Heart right ventricle (tissue), 16 donors: ENCODE data around the gene NFYB. TPM values are rescaled to one million over a fixed set of nuclear protein-coding genes. Genes with fewer than 3 reads are reported as not detected.
"Not testable (repeated sequence)": the region's sequence is repeated elsewhere in the genome, so short reads cannot be mapped to it uniquely, and the experiment has no call there.

ENCODE experiments used
- ATAC-seq, 8 donors: fragments of 200-7000 bp; cut with Tn5 transposase; one replicate each; pipeline ENCODE4 v1.9.1; 2020; ENCODE audit warnings: mild to moderate bottlenecking in 8 of 8, moderate library complexity in 8 of 8, moderate number of reproducible peaks in 1 of 8
- DNase-seq, 2 donors: peaks; one replicate each; pipeline ENCODE4 v3.0.0-alpha.2; 2020
- H3K27ac ChIP-seq, 10 donors: fragments of 200-600 bp; sonication (generic) in 2 of 10; one replicate each; pipeline versions ENCODE4 v1.5.0 to v1.8.0; 2020 to 2022; ENCODE audit warnings: mild to moderate bottlenecking in 3 of 10
- H3K27me3 ChIP-seq, 7 donors: fragments of 200-600 bp; one replicate each; pipeline ENCODE4 v1.8.0; 2021 to 2022; ENCODE audit warnings: mild to moderate bottlenecking in 2 of 7
- H3K36me3 ChIP-seq, 9 donors: fragments of 200-600 bp; sonication (generic) in 1 of 9; one replicate each; pipeline versions ENCODE4 v1.5.0 to v1.8.0; 2020 to 2022; ENCODE audit warnings: mild to moderate bottlenecking in 2 of 9
- H3K4me1 ChIP-seq, 9 donors: fragments of 200-600 bp; sonication (generic) in 1 of 9; one replicate each; pipeline versions ENCODE4 v1.5.0 to v1.8.0; 2020 to 2022; ENCODE audit warnings: mild to moderate bottlenecking in 4 of 9
- H3K4me3 ChIP-seq, 10 donors: fragments of 200-600 bp; sonication (generic) in 2 of 10; one replicate each; pipeline versions ENCODE4 v1.5.0 to v1.8.0; 2020 to 2022; ENCODE audit warnings: mild to moderate bottlenecking in 7 of 10, moderate library complexity in 2 of 10
- H3K9me3 ChIP-seq, 11 donors: fragments of 200-600 bp in 10 of 11; sonication (generic) in 2 of 11; one replicate each; pipeline versions ENCODE4 v1.5.0 to v1.8.0; 2013 to 2022; ENCODE audit warnings: mild to moderate bottlenecking in 2 of 11, control low read depth in 1 of 11, moderate library complexity in 1 of 11
- WGBS, 2 donors: extraction: QIAGEN DNeasy Blood & Tissue Kit; methylation state at CpG; one replicate each; pipeline ENCODE4 v1.1.7; 2013; ENCODE audit warnings: inconsistent platforms in 1 of 2; 5-methylcytosine and 5-hydroxymethylcytosine counted together
- intact Hi-C, 10 donors: fragments of 100-400 bp; cut with DNase I; formaldehyde crosslinking; loops; one replicate each; pipeline versions ENCODE4 v1.11.1 to v1.14.2; 2022
- polyA plus RNA-seq, 2 donors: library from polyadenylated mRNA; stranded (reverse); fragments of 200-250 nt; gene quantifications; one replicate each; pipeline ENCODE4 v1.2.3, GENCODE V29; 2013
- total RNA-seq, 10 donors: library from RNA; stranded (reverse); fragmentation: NEBNext Ultra II Directional in 3 of 10; extraction: Animal tissue kit (Norgen Biotek cat#: 25700) in 3 of 10; gene quantifications; one replicate each; pipeline versions ENCODE4 v1.2.1 to v1.2.4, GENCODE V29; 2021 to 2023
- TF ChIP-seq, protein P1 (sequence below), 9 donors: fragments of 200-600 bp; sonication (generic) in 2 of 9; IDR thresholded peaks; one replicate each; pipeline versions ENCODE4 v1.5.0 to v1.8.0; 2021 to 2022; ENCODE audit warnings: antibody characterized with exemption in 9 of 9, mild to moderate bottlenecking in 5 of 9, moderate library complexity in 1 of 9
- donor health status: Arrhythmogenic right ventricular cardiomyopathy.
- donor health status: ischemic (EF 13 %, LVEDD 7.1; RV severe dilation, severe dysfunction).
- donor health status: healthy with polysubstance abuse.
- donor health status: DM: no; HTN: yes; CAD: no.
- donor health status: DM: no; HTN: no; CAD: no.
- donor health status: ischemic (EF 25% LVEDD 6.9; RV normal size, moderate dysfunction).
- donor health status: ischemic (EF 25% LVEDD 5.7; RV mildly dilated, moderate dysfunction).
- donor health status: healthy.
- donor health status: DM: yes; HTN: yes; CAD: no.
- donor health status: Ischemic cardiomyopathy.
- donor health status: ischemic (EF 35%, LVEDD 5.7; RV mildly dilated, moderate dysfunction).
- donor health status: nonischemic (EF 11% LVEDD 7.7; RV severe dilation, severe dysfunction).
- donor health status: DM: yes; HTN: yes; CAD: no.
- donor health status: PGD.
- donor health status: ischemic (EF 29% LVEDD 5.4; RV normal size, mild dysfunction).
- donor health status: nonischemic (EF 23%, LVEDD 6.1; RV moderate dilation, normal function).

The NFYB gene
- total and polyA plus RNA-seq, 12 donors, result 16.1 to 53.9 (median 24.0) TPM

- no peak overlapping the region for H3K4me3 ChIP-seq
- H3K27me3 ChIP-seq, result no peaks in the 10 kb centered on the region
- ATAC-seq (peak; percentile 54 to 89 (median 76)), DNase-seq (peak; percentile 44 to 67)
- peaks cover 0 to 7% (median 0%) of the 10 kb centered on the region in 11 donors for H3K9me3 ChIP-seq
- no peaks in the 10 kb centered on the region for H3K36me3 ChIP-seq
- WGBS, 2 donors, result 36 to 43% methylated on average over 8 of the region's 8 CpGs
- intact Hi-C loops, result no loop called here
- peak overlapping the region in 9 of 10 donors; percentile 30 to 77 (median 55) for H3K27ac ChIP-seq
- TF ChIP-seq, protein P1, sequence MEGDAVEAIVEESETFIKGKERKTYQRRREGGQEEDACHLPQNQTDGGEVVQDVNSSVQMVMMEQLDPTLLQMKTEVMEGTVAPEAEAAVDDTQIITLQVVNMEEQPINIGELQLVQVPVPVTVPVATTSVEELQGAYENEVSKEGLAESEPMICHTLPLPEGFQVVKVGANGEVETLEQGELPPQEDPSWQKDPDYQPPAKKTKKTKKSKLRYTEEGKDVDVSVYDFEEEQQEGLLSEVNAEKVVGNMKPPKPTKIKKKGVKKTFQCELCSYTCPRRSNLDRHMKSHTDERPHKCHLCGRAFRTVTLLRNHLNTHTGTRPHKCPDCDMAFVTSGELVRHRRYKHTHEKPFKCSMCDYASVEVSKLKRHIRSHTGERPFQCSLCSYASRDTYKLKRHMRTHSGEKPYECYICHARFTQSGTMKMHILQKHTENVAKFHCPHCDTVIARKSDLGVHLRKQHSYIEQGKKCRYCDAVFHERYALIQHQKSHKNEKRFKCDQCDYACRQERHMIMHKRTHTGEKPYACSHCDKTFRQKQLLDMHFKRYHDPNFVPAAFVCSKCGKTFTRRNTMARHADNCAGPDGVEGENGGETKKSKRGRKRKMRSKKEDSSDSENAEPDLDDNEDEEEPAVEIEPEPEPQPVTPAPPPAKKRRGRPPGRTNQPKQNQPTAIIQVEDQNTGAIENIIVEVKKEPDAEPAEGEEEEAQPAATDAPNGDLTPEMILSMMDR (IDR thresholded peaks at IDR 0.05), result peak in 5 of 9 donors; percentile 10 to 37 (median 30)
- peaks cover 3 to 46% (median 13%) of the 10 kb centered on the region in 9 donors for H3K4me1 ChIP-seq
These were observed 39.9 kb upstream of the NFYB start for GRCh38 chr12:104177663-104178501.

DNA sequence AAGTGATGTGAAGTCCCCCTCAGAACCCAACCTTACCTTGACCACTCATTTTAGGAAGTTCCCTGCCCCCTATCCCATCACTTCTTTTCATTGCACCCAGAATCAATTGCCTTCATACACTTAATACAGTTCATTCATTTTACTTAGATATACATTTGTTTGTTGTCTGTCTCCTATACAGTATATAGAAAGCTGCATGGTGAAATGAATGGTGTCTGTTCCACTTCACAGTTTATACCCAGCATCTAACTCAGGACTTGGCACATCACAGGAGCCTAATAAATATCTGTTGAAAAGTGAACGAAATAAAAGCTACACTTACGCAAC lies 39.3 kb upstream of the NFYB start:
- WGBS, 2 donors, result 41 to 49% methylated on average over 2 of the region's 2 CpGs
- no peak for ATAC-seq
- peaks cover 0 to 1% (median 0%) of the 10 kb centered on the region in 11 donors for H3K9me3 ChIP-seq
- no peaks in the 10 kb centered on the region for H3K36me3 ChIP-seq
- TF ChIP-seq, protein P1 (IDR thresholded peaks at IDR 0.05), result no peak
- peak overlapping the region in 4 of 10 donors; percentile 7 to 77 (median 20) for H3K27ac ChIP-seq
- no peaks in the 10 kb centered on the region for H3K27me3 ChIP-seq
- no peak overlapping the region for H3K4me3 ChIP-seq
- no peak for DNase-seq
- peaks cover 3 to 46% (median 13%) of the 10 kb centered on the region in 9 donors for H3K4me1 ChIP-seq
- intact Hi-C loops, result no loop called here

DNA sequence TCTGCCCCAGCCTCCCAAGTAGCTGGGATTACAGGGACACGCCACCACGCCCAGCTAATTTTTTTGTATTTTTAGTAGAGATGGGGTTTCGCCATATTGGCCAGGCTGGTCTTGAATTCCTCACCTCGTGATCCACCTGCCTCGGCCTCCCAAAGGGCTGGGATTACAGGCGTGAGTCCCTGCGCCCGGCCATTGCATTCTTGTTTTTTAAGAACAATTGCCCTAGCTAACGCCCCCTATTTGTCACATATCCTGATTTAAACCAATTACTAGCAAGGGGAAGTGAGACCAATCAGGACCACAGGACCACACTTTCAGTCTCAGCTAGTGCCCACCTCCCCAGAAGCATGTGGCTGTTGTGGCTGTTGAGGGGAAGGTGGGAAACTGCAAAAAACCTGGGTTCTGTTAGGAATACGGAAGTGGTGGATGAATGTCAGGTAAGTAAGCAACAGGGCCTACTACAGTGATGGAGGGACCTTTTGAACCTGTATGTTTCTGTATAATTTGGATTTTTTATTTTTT lies 37.8 kb upstream of the NFYB start:
- 85 to 89% methylated on average over 10 of the region's 10 CpGs for WGBS, 2 donors
- no peaks in the 10 kb centered on the region for H3K27me3 ChIP-seq
- TF ChIP-seq, protein P1 (IDR thresholded peaks at IDR 0.05), result no peak
- H3K36me3 ChIP-seq, result no peaks in the 10 kb centered on the region
- H3K27ac ChIP-seq, result no peak overlapping the region
- ATAC-seq, result no peak
- H3K4me1 ChIP-seq, result peaks cover 3 to 34% (median 12%) of the 10 kb centered on the region in 9 donors
- DNase-seq, result no peak
- intact Hi-C loops, result no loop called here
- H3K9me3 ChIP-seq, result no peaks in the 10 kb centered on the region
- no peak overlapping the region for H3K4me3 ChIP-seq

DNA sequence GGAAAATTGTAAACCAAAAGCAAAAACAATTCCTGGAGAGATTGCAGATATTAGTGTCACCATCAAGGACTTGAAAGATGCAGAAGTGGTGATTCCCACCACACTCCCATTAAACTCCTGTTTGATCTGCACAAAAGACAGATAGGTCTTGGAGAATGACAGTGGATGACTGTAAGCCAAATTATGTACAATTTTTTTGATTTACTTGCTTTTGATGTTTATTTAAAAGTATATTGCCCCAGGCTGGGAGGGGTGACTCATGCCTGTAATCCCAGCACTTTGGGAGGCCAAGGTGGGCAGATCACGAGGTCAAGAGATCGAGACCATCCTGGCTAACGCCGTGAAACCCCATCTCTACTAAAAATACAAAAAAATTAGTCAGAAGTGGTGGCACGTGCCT lies 35.8 kb upstream of the NFYB start:
- 93 to 97% methylated on average over 5 of the region's 5 CpGs for WGBS, 2 donors
- ATAC-seq, H3K27me3 ChIP-seq, intact Hi-C loops, DNase-seq, H3K9me3 ChIP-seq, H3K36me3 ChIP-seq, H3K4me3 ChIP-seq, H3K27ac ChIP-seq: not testable (repeated sequence)
- H3K4me1 ChIP-seq, result peaks cover 3 to 25% (median 12%) of the 10 kb centered on the region in 9 donors

- Histone ChIP-seq H3K36me3 (no peaks in the 10 kb centered on the region), H3K27me3 (no peaks in the 10 kb centered on the region), H3K4me3 (no peak overlapping the region), H3K27ac (no peak overlapping the region), H3K9me3 (no peaks in the 10 kb centered on the region), H3K4me1 (peaks cover 0 to 12% (median 1%) of the 10 kb centered on the region in 9 donors)
- TF ChIP-seq, protein P1 (IDR thresholded peaks at IDR 0.05), result no peak
- intact Hi-C loops, result no loop called here
- 90 to 94% methylated on average over 6 of the region's 6 CpGs for WGBS, 2 donors
- DNase-seq, result no peak
- ATAC-seq, result no peak
These were observed 34.5 kb upstream of the NFYB start for GRCh38 chr12:104172570-104172947.
